Endodermal cell (in vitro differentiated cells): ENCODE results near the gene PRKAG3. TPM values are rescaled to one million over a fixed set of nuclear protein-coding genes. Genes with fewer than 3 reads are reported as not detected.

ENCODE experiments used
- DNase-seq: peaks from one replicate; pipeline ENCODE4 v3.0.0-alpha.2; 2017
- H3K27ac ChIP-seq: 2 replicates; pipeline ENCODE4 v1.5.1; 2013; ENCODE audit warnings: mild to moderate bottlenecking, low read depth, low read length, moderate library complexity
- H3K27me3 ChIP-seq: 2 replicates; pipeline ENCODE4 v1.6.1; 2013; ENCODE audit warnings: mild to moderate bottlenecking, low read length, moderate library complexity; ENCODE audit not compliant: insufficient read depth, control insufficient read depth, poor library complexity, severe bottlenecking
- H3K36me3 ChIP-seq: 2 replicates; pipeline ENCODE4 v1.7.0; 2013; ENCODE audit warnings: mild to moderate bottlenecking, low read length, moderate library complexity; ENCODE audit not compliant: control insufficient read depth, insufficient read depth
- H3K4me1 ChIP-seq: one replicate; pipeline ENCODE4 v1.7.0; 2013; ENCODE audit warnings: low read length; ENCODE audit not compliant: control insufficient read depth, insufficient read depth
- H3K4me3 ChIP-seq: 2 replicates; pipeline ENCODE4 v1.5.1; 2013; ENCODE audit warnings: mild to moderate bottlenecking, low read length, moderate library complexity
- H3K9ac ChIP-seq: 2 replicates; pipeline ENCODE4 v1.6.1; 2013; ENCODE audit warnings: mild to moderate bottlenecking, low read length, moderate library complexity; ENCODE audit not compliant: poor library complexity, severe bottlenecking; ENCODE audit errors: extremely low read depth
- H3K9me3 ChIP-seq: 2 replicates; pipeline ENCODE4 v1.6.1; 2013; ENCODE audit warnings: mild to moderate bottlenecking, low read length, moderate library complexity; ENCODE audit not compliant: control insufficient read depth
- H3K27ac Mint-ChIP-seq: 2 replicates; pipeline ENCODE4 v1.8.0; 2020; ENCODE audit warnings: mixed read lengths
- H3K27me3 Mint-ChIP-seq: 2 replicates; pipeline ENCODE4 v1.8.0; 2021; ENCODE audit warnings: mild to moderate bottlenecking, mixed read lengths; ENCODE audit not compliant: insufficient read depth
- H3K36me3 Mint-ChIP-seq: 2 replicates; pipeline ENCODE4 v1.8.0; 2020; ENCODE audit warnings: low read depth, mixed read lengths
- H3K4me1 Mint-ChIP-seq: 2 replicates; pipeline ENCODE4 v1.8.0; 2020; ENCODE audit warnings: mixed read lengths
- H3K4me3 Mint-ChIP-seq: 2 replicates; pipeline ENCODE4 v1.8.0; 2020; ENCODE audit warnings: mild to moderate bottlenecking, moderate library complexity, mixed read lengths
- H3K9me3 Mint-ChIP-seq: 2 replicates; pipeline ENCODE4 v1.8.0; 2020; ENCODE audit warnings: mild to moderate bottlenecking, mixed read lengths
- WGBS, 2 experiments: methylation state at CpG; one replicate each; pipeline versions ENCODE4 v1.1.5 to v1.1.7; 2013; ENCODE audit warnings: missing lambda C conversion rate in 2 of 2, mixed read lengths in 1 of 2; ENCODE audit not compliant: insufficient coverage in 1 of 2, insufficient read length in 1 of 2; 5-methylcytosine and 5-hydroxymethylcytosine counted together
- total RNA-seq, 2 donors: library from RNA; stranded (reverse); fragmentation: NEBNext Ultra II Directional in 1 of 2; extraction: Animal tissue kit (Norgen Biotek cat#: 25700) in 1 of 2; gene quantifications; 2 replicates in 1 of 2; 3 replicates in 1 of 2; pipeline ENCODE4 v1.2.1, GENCODE V29; 2021
- TF ChIP-seq, protein P1 (sequence below): fragments of 200-600 bp; sonication (generic); conservative IDR thresholded peaks from 2 replicates; pipeline ENCODE4 v1.5.0; 2021; ENCODE audit warnings: antibody characterized with exemption, mild to moderate bottlenecking

PRKAG3 gene
- total RNA-seq, 2 donors from 2014 or later = not detected

- no peak for DNase-seq
- Mint-ChIP-seq H3K9me3 (peaks cover 1% of the 10 kb centered on the region), H3K4me3 (no peak overlapping the region), H3K36me3 (no peaks in the 10 kb centered on the region), H3K4me1 (peaks cover 11% of the 10 kb centered on the region), H3K27me3 (peaks cover 23% of the 10 kb centered on the region), H3K27ac (no peak overlapping the region)
- TF ChIP-seq, protein P1, sequence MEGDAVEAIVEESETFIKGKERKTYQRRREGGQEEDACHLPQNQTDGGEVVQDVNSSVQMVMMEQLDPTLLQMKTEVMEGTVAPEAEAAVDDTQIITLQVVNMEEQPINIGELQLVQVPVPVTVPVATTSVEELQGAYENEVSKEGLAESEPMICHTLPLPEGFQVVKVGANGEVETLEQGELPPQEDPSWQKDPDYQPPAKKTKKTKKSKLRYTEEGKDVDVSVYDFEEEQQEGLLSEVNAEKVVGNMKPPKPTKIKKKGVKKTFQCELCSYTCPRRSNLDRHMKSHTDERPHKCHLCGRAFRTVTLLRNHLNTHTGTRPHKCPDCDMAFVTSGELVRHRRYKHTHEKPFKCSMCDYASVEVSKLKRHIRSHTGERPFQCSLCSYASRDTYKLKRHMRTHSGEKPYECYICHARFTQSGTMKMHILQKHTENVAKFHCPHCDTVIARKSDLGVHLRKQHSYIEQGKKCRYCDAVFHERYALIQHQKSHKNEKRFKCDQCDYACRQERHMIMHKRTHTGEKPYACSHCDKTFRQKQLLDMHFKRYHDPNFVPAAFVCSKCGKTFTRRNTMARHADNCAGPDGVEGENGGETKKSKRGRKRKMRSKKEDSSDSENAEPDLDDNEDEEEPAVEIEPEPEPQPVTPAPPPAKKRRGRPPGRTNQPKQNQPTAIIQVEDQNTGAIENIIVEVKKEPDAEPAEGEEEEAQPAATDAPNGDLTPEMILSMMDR = no peak
- peaks cover 2% of the 10 kb centered on the region for H3K4me1 ChIP-seq
- no peaks in the 10 kb centered on the region for H3K9me3 ChIP-seq
- H3K27me3 ChIP-seq = no peaks in the 10 kb centered on the region
- WGBS, 2 experiments = 81% methylated on average over 3 to 4 of the region's 4 CpGs
- no peaks in the 10 kb centered on the region for H3K36me3 ChIP-seq
- H3K4me3 ChIP-seq = no peak overlapping the region
- no peak overlapping the region for H3K27ac ChIP-seq
- H3K9ac ChIP-seq = no peak overlapping the region
Observed at GRCh38 chr2:218834685-218835084, 3.1 kb upstream of the PRKAG3 start.

DNA sequence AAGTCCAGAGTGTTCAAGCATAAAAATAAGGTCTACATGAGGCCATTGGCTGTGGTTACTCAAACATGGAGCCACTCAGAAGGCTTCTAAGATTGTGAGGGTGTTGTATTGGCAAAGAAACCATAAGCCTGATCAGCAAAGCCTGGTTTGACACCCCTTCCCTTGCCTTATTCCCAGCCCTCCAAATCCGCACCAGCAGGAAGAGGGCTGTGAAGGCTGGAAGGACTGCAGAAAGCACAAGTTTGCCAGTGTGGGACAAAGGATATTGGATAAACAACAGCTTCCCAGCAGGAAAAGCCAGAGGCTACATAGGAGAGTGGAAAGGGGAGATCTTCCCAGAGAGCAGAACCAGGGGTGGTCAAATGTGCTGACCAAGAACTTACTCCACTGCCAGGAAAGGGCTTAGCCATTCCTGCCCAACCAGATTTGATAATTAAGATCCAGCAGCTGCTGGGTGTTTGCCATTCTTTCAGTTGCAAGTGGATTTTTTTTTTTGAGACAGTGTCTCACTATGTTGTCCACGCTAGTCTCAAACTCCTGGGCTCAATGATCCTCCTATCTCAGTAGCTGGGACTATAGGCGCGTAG is 1.5 kb upstream of the PRKAG3 start:
- Mint-ChIP-seq H3K27ac (no peak overlapping the region), H3K4me1 (peaks cover 11% of the 10 kb centered on the region), H3K27me3 (peaks cover 14% of the 10 kb centered on the region), H3K9me3 (peaks cover 1% of the 10 kb centered on the region), H3K4me3 (no peak overlapping the region), H3K36me3 (no peaks in the 10 kb centered on the region)
- H3K36me3 ChIP-seq = no peaks in the 10 kb centered on the region
- H3K4me3 ChIP-seq = no peak overlapping the region
- no peak for DNase-seq
- peaks cover 2% of the 10 kb centered on the region for H3K4me1 ChIP-seq
- no peak overlapping the region for H3K9ac ChIP-seq
- H3K27ac ChIP-seq = no peak overlapping the region
- no peaks in the 10 kb centered on the region for H3K27me3 ChIP-seq
- TF ChIP-seq, protein P1 = no peak
- H3K9me3 ChIP-seq = no peaks in the 10 kb centered on the region
- 87 to 91% methylated on average over 3 to 4 of the region's 4 CpGs for WGBS, 2 experiments

- no peaks in the 10 kb centered on the region for H3K9me3 ChIP-seq
- H3K27me3 Mint-ChIP-seq = peaks cover 10% of the 10 kb centered on the region
- TF ChIP-seq, protein P1 = no peak
- H3K36me3 Mint-ChIP-seq = no peaks in the 10 kb centered on the region
- no peak overlapping the region for H3K27ac ChIP-seq
- peaks cover 11% of the 10 kb centered on the region for H3K4me1 Mint-ChIP-seq
- no peak overlapping the region for H3K27ac Mint-ChIP-seq
- no peaks in the 10 kb centered on the region for H3K27me3 ChIP-seq
- H3K36me3 ChIP-seq = no peaks in the 10 kb centered on the region
- no peak overlapping the region for H3K4me3 Mint-ChIP-seq
- H3K4me3 ChIP-seq = no peak overlapping the region
- no peak overlapping the region for H3K9ac ChIP-seq
- H3K4me1 ChIP-seq = peaks cover 2% of the 10 kb centered on the region
- H3K9me3 Mint-ChIP-seq = no peaks in the 10 kb centered on the region
- WGBS, 2 experiments = 85 to 100% methylated on average over 1 to 3 of the region's 3 CpGs
- DNase-seq = no peak
Observed at GRCh38 chr2:218832520-218832919, 917 bp upstream of the PRKAG3 start.
